HG02970 (cell line): ENCODE measurements around the gene SDK1.

ENCODE experiments used
- ATAC-seq: cut with Tn5 transposase; IDR thresholded peaks from one replicate; pipeline ENCODE4 v1.9.1; 2021; ENCODE audit warnings: mild to moderate bottlenecking, moderate library complexity, moderate number of reproducible peaks; ENCODE audit not compliant: unreplicated experiment, low FRiP score

Gene SDK1

DNA sequence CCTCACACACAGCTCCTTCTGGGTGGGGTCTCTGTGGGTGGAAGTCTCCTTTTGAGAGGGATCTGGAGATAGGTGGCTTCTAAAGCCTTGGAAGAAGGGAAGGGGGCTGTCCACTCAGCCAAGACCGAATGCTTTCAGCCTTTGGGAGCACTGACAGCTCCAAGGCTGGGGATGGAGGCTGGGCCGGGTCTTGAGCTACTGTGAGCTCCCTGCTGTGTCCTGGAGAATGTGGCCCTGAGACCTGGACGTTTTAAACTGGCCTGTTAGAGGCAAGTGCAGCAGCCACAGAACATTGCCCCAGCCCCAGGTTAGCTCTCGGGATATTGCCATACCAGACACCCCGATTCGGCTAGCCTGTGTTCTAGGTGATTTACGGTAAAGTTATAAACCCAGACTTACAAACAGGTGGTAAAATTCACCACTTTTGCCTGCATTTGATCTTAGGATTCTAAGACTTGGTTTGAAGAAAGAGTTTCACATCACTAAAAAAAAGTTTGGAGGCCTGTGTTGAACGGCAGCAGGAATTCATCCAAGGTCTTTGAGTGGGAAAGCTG is 832.5 kb downstream of the SDK1 start:
- no peak for ATAC-seq

DNA sequence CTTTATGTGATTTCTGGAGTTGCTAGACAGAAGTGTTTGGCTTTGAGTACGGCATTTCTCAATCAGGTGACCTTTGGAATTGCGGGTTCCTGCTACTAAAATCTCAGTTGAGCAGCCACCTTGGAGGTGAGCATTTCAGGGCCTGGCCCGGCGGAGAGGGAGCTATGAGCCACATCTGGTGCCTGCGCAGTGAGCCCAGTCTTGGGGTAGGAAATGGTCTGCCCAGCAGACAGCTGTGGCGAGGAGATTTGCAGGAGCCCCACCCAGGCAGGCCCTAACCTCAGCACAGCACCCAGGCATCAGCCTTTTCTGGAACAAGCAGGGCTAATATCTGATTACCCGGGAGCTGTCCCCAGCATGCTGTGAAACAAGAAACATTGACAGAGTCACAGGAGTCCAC is 833.2 kb downstream of the SDK1 start:
- no peak for ATAC-seq

DNA sequence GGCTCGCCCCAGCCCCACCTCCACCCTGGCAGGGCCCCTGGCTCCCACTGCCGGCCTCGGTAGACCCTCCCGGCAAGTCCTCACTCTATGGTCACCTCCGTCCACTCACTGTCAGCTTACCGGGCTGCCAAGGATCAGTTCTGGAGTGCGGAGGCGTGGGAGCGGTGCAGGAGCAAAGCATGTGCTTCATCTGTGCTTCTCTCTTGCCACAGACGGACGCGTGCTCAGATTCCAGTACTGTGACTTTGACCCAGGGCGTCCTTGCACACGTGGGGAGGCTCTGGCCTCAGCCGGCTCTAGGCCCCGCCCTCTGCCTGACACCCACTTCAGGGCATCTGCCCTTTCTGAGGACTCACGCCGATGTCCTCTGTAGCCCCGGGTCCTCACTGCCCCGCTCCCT is 833.6 kb downstream of the SDK1 start:
- no peak for ATAC-seq

DNA sequence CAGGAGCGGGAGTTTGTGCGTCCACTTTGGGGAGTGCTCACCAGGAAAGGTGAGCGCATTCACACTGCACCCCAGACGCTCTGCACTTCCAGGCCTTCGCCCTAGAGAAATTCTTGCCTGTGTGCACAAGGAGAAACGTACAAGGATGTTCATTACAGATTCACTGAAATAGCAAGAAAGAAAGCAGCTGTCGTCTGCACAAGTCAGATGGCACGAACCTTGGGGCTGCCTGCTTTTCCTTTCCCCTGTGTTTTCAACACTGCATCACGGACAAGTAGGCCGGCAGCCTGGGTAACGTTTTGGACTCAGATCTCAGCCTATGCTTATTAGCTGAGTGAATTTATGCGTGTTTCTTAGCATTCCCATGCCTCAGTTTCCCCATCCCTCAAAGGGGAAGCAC is 834.2 kb downstream of the SDK1 start:
- no peak for ATAC-seq

DNA sequence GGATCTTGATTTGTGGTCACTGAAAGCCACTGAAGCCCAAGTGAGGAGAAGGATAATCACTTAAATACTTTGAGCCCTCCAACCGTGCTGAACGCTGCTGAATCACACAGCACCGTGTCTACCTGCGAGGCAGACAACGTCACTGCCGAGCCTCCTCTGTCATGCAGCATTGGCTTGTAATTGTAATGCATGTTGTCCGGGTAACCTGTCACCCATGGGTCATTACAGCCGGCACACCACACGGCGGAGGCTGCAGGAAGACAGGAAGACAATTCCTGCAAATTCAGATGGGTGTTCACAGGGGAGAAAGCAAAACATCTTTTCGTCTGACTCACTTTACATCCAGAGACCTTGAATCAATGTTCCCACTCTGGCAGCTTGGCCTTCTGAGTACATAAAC is 835.0 kb downstream of the SDK1 start:
- no peak for ATAC-seq

DNA sequence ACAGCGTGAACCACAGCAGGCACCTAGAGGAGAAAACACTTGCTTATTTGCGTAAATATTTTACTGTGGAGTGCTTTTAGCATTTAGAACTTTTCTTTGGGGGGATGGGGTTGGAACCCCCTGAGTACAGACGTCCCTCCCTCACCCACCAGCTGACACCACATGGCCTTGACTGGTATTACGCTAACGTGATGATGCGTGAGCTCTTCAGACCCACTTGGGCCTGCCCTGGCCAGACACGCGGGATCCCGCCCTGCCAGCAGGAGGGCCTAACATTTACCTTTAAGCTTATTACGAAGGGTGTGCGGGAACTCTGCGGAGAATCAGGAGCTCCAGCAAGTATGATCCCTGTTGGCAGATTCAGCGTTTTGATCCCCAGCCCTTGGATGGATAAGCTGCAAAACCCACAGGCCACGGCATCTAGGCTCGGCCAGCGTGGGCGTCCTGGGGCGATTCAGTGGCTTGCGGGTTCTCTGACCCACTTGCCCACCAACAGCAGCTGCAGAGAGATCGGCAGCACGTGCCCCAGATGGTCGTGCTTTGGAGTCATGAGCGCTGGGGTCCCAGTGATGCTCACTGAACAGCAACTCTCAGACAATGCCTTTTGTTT is 835.6 kb downstream of the SDK1 start:
- ATAC-seq = no peak

DNA sequence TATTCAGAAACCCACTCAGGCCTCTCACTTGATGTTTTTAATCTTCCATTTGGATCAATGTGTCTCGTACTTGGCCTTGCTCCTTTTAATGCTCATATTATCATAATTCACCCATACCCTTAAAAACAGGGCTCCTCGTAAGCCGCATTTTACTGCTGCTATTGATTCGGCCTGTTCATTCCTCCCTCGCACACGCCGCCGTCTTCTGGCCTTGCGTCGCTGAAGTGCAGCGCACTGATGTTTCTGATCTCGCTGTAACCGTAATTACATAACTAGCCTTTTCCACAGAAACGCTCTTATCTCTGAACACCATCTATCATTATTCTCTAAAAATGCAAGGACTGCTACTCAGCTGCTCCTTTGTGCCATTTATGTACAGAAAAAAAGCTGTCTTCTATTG is 836.5 kb downstream of the SDK1 start:
- ATAC-seq = no peak

DNA sequence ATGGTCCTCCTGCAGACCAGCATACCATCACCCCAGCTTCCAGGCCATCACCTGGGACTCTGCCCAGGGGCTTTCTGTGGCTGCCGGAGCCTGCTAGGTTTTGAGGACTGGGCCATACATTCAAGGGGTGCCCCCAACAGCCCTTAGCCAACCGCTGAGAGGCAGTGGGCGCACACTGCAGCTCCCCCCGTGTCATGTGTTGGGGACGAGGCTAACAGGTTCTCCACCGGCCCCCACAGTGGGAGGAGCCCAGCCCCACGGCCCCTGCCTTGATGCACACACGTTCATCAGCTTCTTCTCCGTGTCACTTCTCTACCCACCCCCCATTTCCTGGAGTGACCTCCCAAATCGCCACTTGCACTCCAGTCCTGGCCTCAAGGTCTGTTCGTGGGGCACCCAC is 837.8 kb downstream of the SDK1 start:
- no peak for ATAC-seq

DNA sequence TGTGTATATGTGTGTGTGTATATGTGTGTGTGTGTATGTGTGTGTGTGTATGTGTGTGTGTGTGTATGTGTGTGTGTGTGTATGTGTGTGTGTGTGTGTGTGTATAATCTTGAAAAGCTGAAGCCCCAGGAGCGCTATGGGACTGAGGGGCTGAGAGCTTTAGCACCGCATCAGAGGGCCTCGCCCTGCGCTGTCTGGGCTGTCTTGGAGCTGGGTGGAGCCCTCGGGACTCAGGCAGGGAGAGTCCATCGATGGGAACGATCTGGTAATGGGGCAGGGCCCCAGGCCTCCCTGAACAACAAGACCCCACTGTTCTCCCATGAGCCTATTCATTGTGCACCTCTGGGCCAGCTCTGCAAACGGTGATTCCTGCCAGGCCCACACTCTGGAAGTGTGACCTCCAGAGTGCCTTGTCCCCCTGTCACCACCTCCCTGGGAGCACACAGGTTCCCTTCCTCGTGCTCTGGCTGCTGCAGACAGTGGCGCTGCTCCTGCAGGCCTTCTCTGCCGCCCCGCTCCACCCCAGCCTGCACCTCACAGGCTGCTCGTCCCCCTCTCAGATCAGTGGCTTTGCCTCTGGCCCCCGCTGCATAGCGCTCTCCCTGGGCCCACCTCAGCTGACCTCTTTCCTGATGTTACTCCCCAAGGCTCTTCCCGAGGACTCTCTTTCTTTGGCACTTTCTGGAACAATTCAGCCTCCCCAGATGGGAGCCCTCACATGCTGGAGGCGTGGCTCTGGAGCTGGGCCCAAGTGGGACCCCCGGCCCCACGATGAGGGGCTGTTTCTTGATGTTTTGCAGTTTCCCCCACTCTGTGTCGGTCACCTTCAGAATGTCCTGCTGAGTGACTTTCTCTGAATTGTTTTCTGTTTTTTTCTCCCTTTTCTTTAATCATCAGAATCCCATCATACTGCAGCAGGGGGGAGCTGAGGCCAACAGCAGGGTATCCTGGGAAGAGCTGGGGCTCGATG is 838.9 kb downstream of the SDK1 start:
- ATAC-seq = no peak

DNA sequence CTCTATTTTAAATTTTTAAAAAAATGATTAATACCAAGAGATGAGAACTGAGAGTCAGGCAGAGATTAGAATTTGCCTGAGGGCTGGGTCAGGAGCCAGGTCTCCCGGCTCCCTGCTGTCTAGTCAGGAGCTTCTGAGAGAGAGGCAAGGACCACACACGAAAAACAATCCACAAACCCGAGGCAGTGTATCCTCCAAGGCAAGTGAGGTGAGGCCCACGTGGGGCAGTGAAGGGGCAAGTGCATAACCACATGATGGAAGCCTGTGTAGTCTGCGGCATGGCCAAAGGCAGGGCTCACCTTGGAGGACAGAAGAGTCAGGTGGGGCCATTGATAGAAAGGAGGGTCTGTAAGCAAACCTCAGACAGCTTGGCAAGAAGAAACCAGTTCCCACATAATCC is 839.9 kb downstream of the SDK1 start:
- ATAC-seq = no peak

DNA sequence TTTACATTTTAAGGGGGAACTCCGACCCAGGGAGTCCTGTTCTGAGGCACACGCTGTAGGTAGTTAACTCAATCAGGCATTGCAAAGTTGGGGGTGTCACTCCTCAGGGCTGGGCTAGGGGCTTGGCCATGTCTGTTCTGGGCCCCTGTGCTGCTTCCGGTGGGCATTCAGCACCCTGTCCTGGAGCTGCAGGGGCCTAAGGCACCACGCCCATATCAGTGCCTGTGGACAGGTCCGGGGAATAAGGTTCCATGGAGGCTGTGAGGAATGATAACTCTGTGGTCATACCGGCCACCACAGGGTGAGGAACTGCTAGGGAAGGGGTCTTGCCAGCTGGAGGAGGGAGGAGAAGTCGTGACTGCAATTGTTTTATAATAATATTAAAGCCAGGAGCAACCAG is 842.0 kb downstream of the SDK1 start:
- ATAC-seq = no peak

DNA sequence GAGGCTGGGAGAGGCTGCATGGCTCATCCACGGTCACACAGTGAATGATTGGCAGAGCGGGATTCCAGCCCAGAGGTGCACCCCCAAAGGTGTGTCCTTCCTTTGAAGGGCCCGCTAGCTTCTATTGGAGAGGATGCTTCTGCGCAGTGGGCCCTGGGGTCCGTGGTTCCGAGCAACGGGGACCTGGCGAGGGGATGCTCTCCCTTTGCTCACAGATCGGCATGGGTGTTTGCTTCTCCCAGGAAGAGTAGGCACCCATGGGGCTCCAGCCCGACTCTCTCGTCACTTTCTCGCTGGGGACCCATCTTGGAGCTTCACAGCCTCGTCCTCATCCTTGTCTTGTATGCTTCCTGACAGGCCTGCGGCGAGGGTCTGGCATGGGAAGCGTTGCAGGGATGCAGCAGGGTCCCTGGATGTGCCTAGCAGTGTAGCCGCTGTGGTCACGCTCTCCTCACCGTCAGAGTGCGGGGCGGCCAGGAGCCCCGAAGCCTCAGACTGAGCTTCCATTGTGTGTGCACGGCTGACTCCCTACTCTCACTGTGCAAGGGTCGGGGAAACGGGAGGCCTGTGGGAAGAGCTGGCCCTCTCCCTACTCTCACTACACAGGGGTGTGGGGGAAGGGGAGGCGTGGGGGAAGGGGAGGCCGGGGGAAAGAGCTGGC is 842.6 kb downstream of the SDK1 start:
- ATAC-seq = no peak

DNA sequence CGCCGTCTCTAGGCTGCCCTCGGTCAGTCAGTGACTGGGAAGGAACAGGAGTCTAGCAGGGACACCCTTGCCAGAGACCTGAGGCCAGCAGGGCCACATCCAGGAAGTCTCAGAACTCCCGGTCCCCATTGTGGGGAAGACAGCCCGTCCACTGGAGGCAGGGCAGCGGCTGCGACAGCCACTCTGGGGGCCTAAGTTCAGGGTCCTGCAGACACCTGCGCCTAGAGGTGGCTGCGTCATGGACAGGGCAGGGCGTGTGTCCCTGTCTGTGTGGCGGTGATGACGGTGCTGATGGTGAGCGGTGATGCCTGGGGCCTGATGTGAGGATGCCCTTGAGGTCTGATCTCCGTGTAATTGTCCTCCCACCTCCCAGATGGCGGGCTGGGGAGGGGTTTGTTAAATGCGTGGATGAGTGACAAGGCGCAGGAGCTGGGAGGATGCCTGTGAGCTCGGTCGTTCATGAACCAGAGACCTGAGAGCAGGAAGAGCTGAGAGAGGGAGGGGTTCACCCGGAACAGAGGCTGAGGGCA is 843.2 kb downstream of the SDK1 start:
- ATAC-seq = no peak

DNA sequence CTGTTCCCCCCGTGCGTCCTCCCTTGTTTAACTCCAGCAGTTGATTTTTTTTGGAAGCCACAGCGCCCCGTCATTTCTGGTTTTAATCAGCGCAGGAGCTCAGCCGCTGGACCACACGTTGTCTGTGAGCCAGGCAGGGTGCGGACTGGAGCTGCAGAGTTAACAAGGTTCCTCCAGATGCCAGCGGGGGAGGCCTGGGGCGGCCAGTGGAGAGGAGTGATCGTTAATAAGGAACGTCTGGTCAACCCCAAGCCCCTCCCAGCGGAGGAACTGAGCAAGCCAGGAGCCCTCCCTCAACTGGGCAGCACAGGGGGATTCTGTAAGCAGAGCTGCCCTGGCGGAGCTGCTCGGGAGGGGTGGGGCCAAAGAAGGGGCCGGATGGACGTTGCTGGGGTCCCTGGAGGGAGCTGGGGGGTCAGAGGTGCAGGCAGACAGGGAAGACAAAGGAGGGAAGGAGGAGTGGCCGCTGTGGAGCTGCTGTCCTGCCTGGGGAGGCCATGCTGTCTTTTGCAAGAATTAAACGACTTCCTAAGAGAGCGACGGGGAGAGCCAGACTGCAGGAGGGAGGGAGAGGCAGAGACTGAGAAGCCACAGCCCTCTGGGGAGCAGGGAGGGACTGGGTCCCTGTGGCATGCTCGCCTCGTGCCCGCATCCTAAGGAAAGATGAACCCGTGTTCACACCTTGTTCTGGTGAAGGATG is 843.9 kb downstream of the SDK1 start:
- ATAC-seq = no peak

DNA sequence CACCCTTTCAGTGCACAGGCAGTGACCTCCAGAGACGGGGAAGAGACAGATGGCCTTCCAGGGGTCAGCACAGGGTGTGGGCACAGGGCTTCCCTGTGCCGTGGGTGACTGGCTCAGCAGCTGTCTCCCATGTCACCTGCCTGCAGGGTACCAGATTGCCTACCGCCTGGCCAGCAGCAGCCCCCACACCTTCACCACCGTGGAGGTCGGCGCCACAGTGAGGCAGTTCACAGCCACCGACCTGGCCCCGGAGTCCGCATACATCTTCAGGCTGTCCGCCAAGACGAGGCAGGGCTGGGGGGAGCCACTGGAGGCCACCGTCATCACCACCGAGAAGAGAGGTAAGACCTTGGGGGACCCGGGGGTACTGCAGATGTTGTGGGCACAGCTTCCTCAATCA is 844.5 kb downstream of the SDK1 start:
- ATAC-seq = no peak

DNA sequence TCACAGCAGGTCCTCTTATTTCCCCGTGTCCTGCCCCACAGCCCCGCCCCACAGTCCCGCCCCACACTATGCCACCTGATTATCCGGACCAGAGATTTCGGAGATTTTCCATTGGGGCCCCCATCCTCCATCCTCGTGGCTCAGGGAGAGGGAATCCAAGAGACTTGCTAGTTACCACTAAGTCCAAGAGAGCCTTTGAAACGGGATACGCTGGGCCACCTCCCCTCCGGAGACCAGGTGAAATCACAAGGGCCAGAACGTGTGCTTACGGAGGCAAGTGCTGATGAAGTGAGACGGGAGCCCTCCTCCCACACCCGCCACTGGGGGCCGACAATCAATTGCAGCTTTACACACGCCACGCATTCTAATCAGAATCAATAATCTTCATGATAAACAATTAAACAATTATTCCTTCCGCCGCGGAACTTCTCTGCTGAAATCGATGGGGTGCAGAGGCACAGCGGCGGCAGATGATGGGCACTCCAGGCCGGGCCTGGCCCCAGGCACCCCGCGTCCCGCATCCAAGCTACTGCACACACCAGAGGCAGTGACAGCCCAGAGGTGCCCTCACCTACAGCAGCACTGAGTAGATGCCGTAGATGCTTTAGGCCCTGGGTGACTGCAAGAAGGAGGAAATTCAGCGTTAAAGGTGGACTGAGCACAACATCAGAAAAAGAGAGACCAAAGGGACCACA is 847.0 kb downstream of the SDK1 start:
- no peak for ATAC-seq

DNA sequence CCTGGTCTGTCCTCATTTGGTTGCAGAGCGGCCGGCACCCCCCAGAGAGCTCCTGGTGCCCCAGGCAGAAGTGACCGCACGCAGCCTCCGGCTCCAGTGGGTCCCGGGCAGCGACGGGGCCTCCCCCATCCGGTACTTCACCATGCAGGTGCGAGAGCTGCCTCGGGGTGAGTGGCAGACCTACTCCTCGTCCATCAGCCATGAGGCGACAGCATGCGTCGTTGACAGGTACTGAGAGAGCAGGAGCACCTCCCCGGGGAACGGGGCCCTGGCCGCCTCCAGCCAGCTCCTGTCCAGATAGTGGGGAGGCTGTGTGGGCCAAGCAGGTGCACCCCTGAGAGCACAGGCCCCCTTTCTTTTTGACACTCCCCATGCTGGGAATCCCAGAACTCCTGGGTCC is 848.2 kb downstream of the SDK1 start:
- no peak for ATAC-seq

DNA sequence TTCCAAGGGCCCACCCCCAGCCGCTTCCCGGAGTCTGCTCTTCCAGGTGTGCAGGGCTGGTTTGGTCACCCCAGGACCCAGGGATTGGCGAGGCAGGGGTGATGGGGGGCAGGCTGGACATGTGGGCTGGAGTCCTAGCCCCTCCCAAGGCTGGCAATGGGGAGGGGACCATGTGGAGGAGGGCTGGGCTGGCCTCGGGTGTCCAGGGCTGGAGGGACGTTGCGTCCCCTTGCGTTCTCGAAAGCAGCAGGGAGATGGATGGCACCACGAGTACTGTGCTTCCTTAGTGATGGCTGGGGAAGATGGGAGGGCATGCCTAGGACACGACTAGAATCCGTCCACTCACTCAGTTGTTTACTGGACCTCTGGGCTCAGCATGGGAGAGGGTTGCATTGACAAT is 848.6 kb downstream of the SDK1 start:
- ATAC-seq = no peak

DNA sequence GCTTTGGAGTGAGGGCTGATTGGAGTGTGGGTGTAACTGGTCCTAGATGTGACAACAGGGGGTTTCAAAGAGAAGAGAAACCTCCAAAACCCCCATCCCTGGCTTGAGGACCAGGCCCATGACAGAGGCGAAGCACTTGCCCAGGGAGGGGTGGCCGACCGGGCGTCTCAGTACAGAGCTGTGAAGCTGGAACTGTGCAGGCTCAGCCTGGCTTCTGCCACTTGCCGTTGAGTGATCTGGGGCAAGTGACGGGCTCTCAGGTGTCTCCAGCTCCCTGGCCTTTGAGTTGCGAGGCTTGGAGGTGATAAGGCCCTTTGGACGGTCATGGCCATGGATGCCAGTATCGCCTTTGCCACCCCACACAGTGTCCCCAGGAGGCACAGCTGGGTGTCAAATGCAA is 849.7 kb downstream of the SDK1 start:
- no peak for ATAC-seq

DNA sequence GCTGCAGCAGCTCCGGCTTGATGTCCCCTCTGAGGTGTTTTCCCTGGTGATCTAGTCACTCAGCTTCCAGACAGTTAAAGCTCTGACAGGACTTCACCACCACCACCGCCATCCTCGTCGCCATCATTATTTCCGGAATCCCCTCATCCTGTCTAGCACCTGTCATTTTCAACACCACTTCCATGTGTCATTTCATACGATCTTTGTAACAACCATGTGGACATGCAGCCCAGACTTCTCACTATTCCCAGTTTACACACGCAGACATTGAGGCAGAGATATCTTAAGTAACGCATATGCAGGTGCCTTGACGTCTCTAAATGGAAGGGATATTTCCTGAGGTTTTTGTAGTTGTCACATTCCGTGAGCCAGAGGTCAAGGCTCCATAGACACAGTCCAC is 850.5 kb downstream of the SDK1 start:
- no peak for ATAC-seq
